ENCODE results near the gene BCL6B. TPM values are rescaled to one million over a fixed set of nuclear protein-coding genes. Genes with fewer than 3 reads are reported as not detected.
A peak's percentile ranks its signal among the peaks of the same experiment; 100 is the strongest.

BCL6B gene
- total RNA-seq, 1 donor, result 0.45 TPM

GRCh38 chr17:7063518-7064094 lies 40.8 kb downstream of the BCL6B start:
- TF ChIP-seq, protein P1, sequence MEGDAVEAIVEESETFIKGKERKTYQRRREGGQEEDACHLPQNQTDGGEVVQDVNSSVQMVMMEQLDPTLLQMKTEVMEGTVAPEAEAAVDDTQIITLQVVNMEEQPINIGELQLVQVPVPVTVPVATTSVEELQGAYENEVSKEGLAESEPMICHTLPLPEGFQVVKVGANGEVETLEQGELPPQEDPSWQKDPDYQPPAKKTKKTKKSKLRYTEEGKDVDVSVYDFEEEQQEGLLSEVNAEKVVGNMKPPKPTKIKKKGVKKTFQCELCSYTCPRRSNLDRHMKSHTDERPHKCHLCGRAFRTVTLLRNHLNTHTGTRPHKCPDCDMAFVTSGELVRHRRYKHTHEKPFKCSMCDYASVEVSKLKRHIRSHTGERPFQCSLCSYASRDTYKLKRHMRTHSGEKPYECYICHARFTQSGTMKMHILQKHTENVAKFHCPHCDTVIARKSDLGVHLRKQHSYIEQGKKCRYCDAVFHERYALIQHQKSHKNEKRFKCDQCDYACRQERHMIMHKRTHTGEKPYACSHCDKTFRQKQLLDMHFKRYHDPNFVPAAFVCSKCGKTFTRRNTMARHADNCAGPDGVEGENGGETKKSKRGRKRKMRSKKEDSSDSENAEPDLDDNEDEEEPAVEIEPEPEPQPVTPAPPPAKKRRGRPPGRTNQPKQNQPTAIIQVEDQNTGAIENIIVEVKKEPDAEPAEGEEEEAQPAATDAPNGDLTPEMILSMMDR (IDR thresholded peaks at IDR 0.05; ENCODE audit: insufficient read depth, low read length), result no peak
- peak; percentile 28 for DNase-seq (ENCODE audit: low read depth)
- H3K4me3 ChIP-seq (ENCODE audit: low read depth, low read length), result no peak overlapping the region

DNA sequence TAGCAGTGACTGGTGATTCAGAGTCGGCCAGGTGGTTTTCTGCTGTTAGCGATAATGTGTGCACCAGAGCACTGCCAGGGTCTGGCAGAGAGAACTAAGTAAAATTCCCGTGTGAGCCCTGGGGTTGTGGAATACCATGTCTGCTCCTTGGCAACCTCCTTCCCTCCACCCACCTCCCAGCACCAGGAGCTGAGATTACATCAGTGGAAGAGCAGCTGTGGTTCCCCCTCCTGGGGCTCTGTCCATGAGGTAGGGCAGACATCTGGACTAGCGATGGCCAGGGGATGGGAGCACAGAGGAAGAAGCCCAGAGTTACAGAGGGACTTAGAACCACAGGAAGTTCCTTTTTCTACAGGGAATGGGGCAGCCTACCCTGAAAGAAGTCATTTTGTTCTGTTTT lies 41.4 kb downstream of the BCL6B start:
- TF ChIP-seq, protein P1 (IDR thresholded peaks at IDR 0.05; ENCODE audit: insufficient read depth, low read length), result no peak
- DNase-seq (ENCODE audit: low read depth), result peak; percentile 41
- no peak overlapping the region for H3K4me3 ChIP-seq (ENCODE audit: low read depth, low read length)

GRCh38 chr17:7067198-7067597 lies 44.3 kb downstream of the BCL6B start:
- no peak for DNase-seq (ENCODE audit: low read depth)
- no peak overlapping the region for H3K4me3 ChIP-seq (ENCODE audit: low read depth, low read length)
- TF ChIP-seq, protein P1 (IDR thresholded peaks at IDR 0.05; ENCODE audit: insufficient read depth, low read length), result no peak

- no peak for DNase-seq (ENCODE audit: low read depth)
- TF ChIP-seq, protein P1 (IDR thresholded peaks at IDR 0.05; ENCODE audit: insufficient read depth, low read length), result no peak
- H3K4me3 ChIP-seq (ENCODE audit: low read depth, low read length), result no peak overlapping the region
Observed at GRCh38 chr17:7068268-7068667, 45.4 kb downstream of the BCL6B start.

DNA sequence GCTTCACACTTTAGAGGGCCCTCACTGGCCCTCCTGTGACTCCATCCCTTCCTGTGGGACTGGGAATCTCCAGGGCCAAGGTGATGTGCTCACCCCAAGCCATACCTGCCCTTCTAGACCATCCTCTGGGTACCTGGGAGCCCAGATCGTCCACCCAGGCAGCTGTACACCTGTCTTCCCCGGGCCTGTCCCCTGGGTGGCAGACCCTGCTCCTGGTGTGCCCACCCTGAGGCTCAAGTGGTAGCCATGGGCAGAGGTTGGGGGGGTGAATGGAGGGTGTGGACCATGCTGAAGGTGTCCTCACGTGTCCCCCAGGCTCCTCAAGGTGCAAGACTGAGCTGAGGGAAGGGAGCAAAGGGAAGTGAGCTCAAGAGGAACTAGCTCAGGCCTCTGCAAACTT lies 47.9 kb downstream of the BCL6B start:
- H3K4me3 ChIP-seq (ENCODE audit: low read depth, low read length), result no peak overlapping the region
- DNase-seq (ENCODE audit: low read depth), result no peak
- TF ChIP-seq, protein P1 (IDR thresholded peaks at IDR 0.05; ENCODE audit: insufficient read depth, low read length), result no peak

GRCh38 chr17:7072406-7072805 lies 49.6 kb downstream of the BCL6B start:
- H3K4me3 ChIP-seq (ENCODE audit: low read depth, low read length), result no peak overlapping the region
- DNase-seq (ENCODE audit: low read depth), result no peak
- TF ChIP-seq, protein P1 (IDR thresholded peaks at IDR 0.05; ENCODE audit: insufficient read depth, low read length), result no peak

GRCh38 chr17:7074931-7075330 lies 52.1 kb downstream of the BCL6B start:
- no peak overlapping the region for H3K4me3 ChIP-seq (ENCODE audit: low read depth, low read length)
- TF ChIP-seq, protein P1 (IDR thresholded peaks at IDR 0.05; ENCODE audit: insufficient read depth, low read length), result no peak
- no peak for DNase-seq (ENCODE audit: low read depth)
